ENCODE results near the gene LRGUK. TPM values are rescaled to one million over a fixed set of nuclear protein-coding genes. Genes with fewer than 3 reads are reported as not detected.

LRGUK gene
- total RNA-seq, 1 experiment from 2014 or later, result 1.9 TPM

DNA sequence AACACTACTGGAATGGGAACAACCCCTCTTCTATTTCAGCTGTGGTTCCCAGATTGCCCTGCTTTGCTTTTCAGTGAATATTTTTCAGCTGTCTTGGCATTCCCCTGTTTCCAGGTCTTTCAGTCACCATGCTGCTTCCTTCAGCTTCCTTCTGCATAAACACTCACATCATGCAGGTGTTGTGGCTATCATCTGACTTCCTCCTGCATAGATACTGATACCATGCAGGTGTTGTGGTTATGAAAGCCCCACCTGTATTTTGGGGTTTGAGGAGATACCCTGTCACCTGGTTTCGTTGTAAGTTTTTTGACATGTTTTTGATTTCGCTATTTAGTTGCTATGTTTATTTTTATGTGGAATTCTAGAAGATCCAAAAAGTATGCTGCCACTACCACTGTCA, 118.1 kb downstream of the LRGUK start:
- Mint-ChIP-seq H3K36me3 (peaks cover 13% of the 10 kb centered on the region), H3K27ac (no peak overlapping the region), H3K4me1 (peaks cover 3% of the 10 kb centered on the region; the same call in 1 of the 2 replicates), H3K9me3 (peaks cover 36% of the 10 kb centered on the region), H3K4me3 (no peak overlapping the region), H3K27me3 (ENCODE audit: low read depth) (peaks cover 15% of the 10 kb centered on the region)
- ChIA-PET POLR2A (no interaction called here), CTCF (no interaction called here)
- DNase-seq (ENCODE audit: low spot score) (no peak), ATAC-seq (no peak)
- TF ChIP-seq STAT6 (CRISPR knock-in tag; conservative IDR thresholded peaks at IDR 0.05; ENCODE audit: low read depth), result no peak
- no peak for TF ChIP-seq ZNF671 (CRISPR knock-in tag; IDR thresholded peaks at IDR 0.05)
- no peak for TF ChIP-seq ELF4 (CRISPR knock-in tag; IDR thresholded peaks at IDR 0.05; ENCODE audit: low read depth)
- TF ChIP-seq SP1 (CRISPR knock-in tag; conservative IDR thresholded peaks at IDR 0.05), result no peak
- no peak for TF ChIP-seq ZNF416 (CRISPR knock-in tag; IDR thresholded peaks at IDR 0.05)
- no peak for TF ChIP-seq FOXK1 (CRISPR knock-in tag; IDR thresholded peaks at IDR 0.05)
- TF ChIP-seq FOXP4 (CRISPR knock-in tag; IDR thresholded peaks at IDR 0.05), result no peak
- TF ChIP-seq MAX (CRISPR knock-in tag; IDR thresholded peaks at IDR 0.05), result no peak
- TF ChIP-seq, protein P1, sequence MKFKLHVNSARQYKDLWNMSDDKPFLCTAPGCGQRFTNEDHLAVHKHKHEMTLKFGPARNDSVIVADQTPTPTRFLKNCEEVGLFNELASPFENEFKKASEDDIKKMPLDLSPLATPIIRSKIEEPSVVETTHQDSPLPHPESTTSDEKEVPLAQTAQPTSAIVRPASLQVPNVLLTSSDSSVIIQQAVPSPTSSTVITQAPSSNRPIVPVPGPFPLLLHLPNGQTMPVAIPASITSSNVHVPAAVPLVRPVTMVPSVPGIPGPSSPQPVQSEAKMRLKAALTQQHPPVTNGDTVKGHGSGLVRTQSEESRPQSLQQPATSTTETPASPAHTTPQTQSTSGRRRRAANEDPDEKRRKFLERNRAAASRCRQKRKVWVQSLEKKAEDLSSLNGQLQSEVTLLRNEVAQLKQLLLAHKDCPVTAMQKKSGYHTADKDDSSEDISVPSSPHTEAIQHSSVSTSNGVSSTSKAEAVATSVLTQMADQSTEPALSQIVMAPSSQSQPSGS (CRISPR knock-in tag; IDR thresholded peaks at IDR 0.05; ENCODE audit: borderline replicate concordance, low read depth), result no peak
- TF ChIP-seq AR (CRISPR knock-in tag; IDR thresholded peaks at IDR 0.05), result no peak
- TF ChIP-seq, protein P2, sequence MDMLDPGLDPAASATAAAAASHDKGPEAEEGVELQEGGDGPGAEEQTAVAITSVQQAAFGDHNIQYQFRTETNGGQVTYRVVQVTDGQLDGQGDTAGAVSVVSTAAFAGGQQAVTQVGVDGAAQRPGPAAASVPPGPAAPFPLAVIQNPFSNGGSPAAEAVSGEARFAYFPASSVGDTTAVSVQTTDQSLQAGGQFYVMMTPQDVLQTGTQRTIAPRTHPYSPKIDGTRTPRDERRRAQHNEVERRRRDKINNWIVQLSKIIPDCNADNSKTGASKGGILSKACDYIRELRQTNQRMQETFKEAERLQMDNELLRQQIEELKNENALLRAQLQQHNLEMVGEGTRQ (CRISPR knock-in tag; IDR thresholded peaks at IDR 0.05), result no peak

- H3K27me3 Mint-ChIP-seq (ENCODE audit: low read depth), result peaks cover 9% of the 10 kb centered on the region
- TF ChIP-seq, protein P3, sequence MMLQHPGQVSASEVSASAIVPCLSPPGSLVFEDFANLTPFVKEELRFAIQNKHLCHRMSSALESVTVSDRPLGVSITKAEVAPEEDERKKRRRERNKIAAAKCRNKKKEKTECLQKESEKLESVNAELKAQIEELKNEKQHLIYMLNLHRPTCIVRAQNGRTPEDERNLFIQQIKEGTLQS (CRISPR knock-in tag; conservative IDR thresholded peaks at IDR 0.05), result no peak
- no peak for TF ChIP-seq HMGXB4 (CRISPR knock-in tag; IDR thresholded peaks at IDR 0.05)
- TF ChIP-seq SP1 (CRISPR knock-in tag; conservative IDR thresholded peaks at IDR 0.05), result no peak
- no peak for TF ChIP-seq ZNF232 (CRISPR knock-in tag; IDR thresholded peaks at IDR 0.05)
- TF ChIP-seq MAX (CRISPR knock-in tag; IDR thresholded peaks at IDR 0.05), result no peak
- TF ChIP-seq NFATC4 (CRISPR knock-in tag; IDR thresholded peaks at IDR 0.05), result no peak
- no peak for TF ChIP-seq CREB1 (CRISPR knock-in tag; IDR thresholded peaks at IDR 0.05)
- no peak for TF ChIP-seq FOXP1 (CRISPR knock-in tag; IDR thresholded peaks at IDR 0.05; ENCODE audit: borderline replicate concordance)
- TF ChIP-seq, protein P2 (CRISPR knock-in tag; IDR thresholded peaks at IDR 0.05), result no peak
- TF ChIP-seq GTF2I (CRISPR knock-in tag; conservative IDR thresholded peaks at IDR 0.05), result no peak
- no peak for TF ChIP-seq GRHL2 (CRISPR knock-in tag; IDR thresholded peaks at IDR 0.05; ENCODE audit: insufficient replicate concordance, severe bottlenecking)
These were observed 119.2 kb downstream of the LRGUK start for GRCh38 chr7:134246347-134246746.

More at GRCh38 chr7:134246347-134246746, 119.2 kb downstream of the LRGUK start:
- CTCF ChIA-PET, result no interaction called here
- peaks cover 5% of the 10 kb centered on the region for H3K36me3 Mint-ChIP-seq
- no peak overlapping the region for H3K27ac Mint-ChIP-seq
- peaks cover 3% of the 10 kb centered on the region; the same call in 1 of the 2 replicates for H3K4me1 Mint-ChIP-seq
- H3K9me3 Mint-ChIP-seq, result peaks cover 25% of the 10 kb centered on the region
- POLR2A ChIA-PET, result no interaction called here
- no peak for DNase-seq (ENCODE audit: low spot score)
- no peak overlapping the region for H3K4me3 Mint-ChIP-seq
- ATAC-seq, result no peak
